Calu3 (cell line): ENCODE data around the gene CYFIP2. TPM values are rescaled to one million over a fixed set of nuclear protein-coding genes. Genes with fewer than 3 reads are reported as not detected.
"Not testable (repeated sequence)": the region's sequence is repeated elsewhere in the genome, so short reads cannot be mapped to it uniquely, and the experiment has no call there.

ENCODE experiments used
- BruUV-seq: library from RNA; stranded (reverse); fragments of 400-500 nt; replicated peaks from 2 replicates; lab custom pipeline; 2021; lab: Mats Ljungman, UMichigan
- CTCF ChIA-PET: fragments of 300-600 bp; sonication (Branson Sonifier 250); formaldehyde crosslinking; loops from one replicate; lab custom pipeline; 2022; ENCODE audit warnings: antibody characterized with exemption; lab: Charles Lee
- DNase-seq: peaks from one replicate; pipeline ENCODE4 v3.0.0; 2022
- H3K27ac Mint-ChIP-seq: one replicate; pipeline ENCODE4 v1.8.0; 2022; ENCODE audit warnings: mixed read lengths; ENCODE audit not compliant: unreplicated experiment
- H3K27me3 Mint-ChIP-seq: one replicate; pipeline ENCODE4 v1.8.0; 2022; ENCODE audit warnings: mixed read lengths; ENCODE audit not compliant: unreplicated experiment
- H3K36me3 Mint-ChIP-seq: one replicate; pipeline ENCODE4 v1.8.0; 2022; ENCODE audit warnings: mild to moderate bottlenecking, moderate library complexity, mixed read lengths; ENCODE audit not compliant: insufficient read depth, unreplicated experiment
- H3K4me1 Mint-ChIP-seq: one replicate; pipeline ENCODE4 v1.8.0; 2022; ENCODE audit warnings: mild to moderate bottlenecking, low read depth, mixed read lengths; ENCODE audit not compliant: unreplicated experiment
- H3K4me3 Mint-ChIP-seq: one replicate; pipeline ENCODE4 v1.8.0; 2022; ENCODE audit warnings: mild to moderate bottlenecking, low read depth, moderate library complexity, mixed read lengths; ENCODE audit not compliant: unreplicated experiment
- H3K9me3 Mint-ChIP-seq: one replicate; pipeline ENCODE4 v1.8.0; 2022; ENCODE audit warnings: low read depth, mixed read lengths; ENCODE audit not compliant: unreplicated experiment
- CTCF ChIP-seq: fragments of 200-600 bp; IDR thresholded peaks from one replicate; pipeline ENCODE4 v1.8.0; 2022; ENCODE audit warnings: antibody characterized with exemption; ENCODE audit not compliant: unreplicated experiment
- intact Hi-C: fragments of 100-400 bp; cut with micrococcal nuclease; formaldehyde crosslinking; loops from one replicate; pipeline ENCODE4 v1.10.0; 2022; ENCODE audit not compliant: unreplicated experiment
- total RNA-seq: library from RNA; stranded (reverse); gene quantifications from 2 replicates; pipeline ENCODE4 v1.2.3, GENCODE V29; 2022

CYFIP2 gene
- total RNA-seq, 1 experiment from 2014 or later, result 37.8 TPM

GRCh38 chr5:157230610-157231009 is 35.3 kb upstream of the CYFIP2 start:
- no peak overlapping the region for H3K27ac Mint-ChIP-seq
- H3K4me3 Mint-ChIP-seq, result no peak overlapping the region
- no peak for DNase-seq
- intact Hi-C loops, result no loop called here
- no peaks in the 10 kb centered on the region for H3K36me3 Mint-ChIP-seq
- no peaks in the 10 kb centered on the region for H3K9me3 Mint-ChIP-seq
- BruUV-seq, result no TSS peak
- CTCF ChIA-PET, result interaction anchor here (0.6 to 1.0 kb wide), 2 partner anchors 82 to 871 kb away, joined by 3 read pairs; no protein-coding TSS in a partner anchor
- no peaks in the 10 kb centered on the region for H3K4me1 Mint-ChIP-seq
- no peak for TF ChIP-seq CTCF
- H3K27me3 Mint-ChIP-seq, result no peaks in the 10 kb centered on the region

- Mint-ChIP-seq H3K9me3 (no peaks in the 10 kb centered on the region), H3K36me3 (no peaks in the 10 kb centered on the region), H3K27ac (no peak overlapping the region), H3K27me3 (peaks cover 8% of the 10 kb centered on the region), H3K4me1 (no peaks in the 10 kb centered on the region), H3K4me3 (no peak overlapping the region)
- no TSS peak for BruUV-seq
- intact Hi-C loops, result no loop called here
- CTCF ChIA-PET, result no interaction called here
- no peak for DNase-seq
- no peak for TF ChIP-seq CTCF
These were observed 33.2 kb upstream of the CYFIP2 start for GRCh38 chr5:157232706-157233105.

DNA sequence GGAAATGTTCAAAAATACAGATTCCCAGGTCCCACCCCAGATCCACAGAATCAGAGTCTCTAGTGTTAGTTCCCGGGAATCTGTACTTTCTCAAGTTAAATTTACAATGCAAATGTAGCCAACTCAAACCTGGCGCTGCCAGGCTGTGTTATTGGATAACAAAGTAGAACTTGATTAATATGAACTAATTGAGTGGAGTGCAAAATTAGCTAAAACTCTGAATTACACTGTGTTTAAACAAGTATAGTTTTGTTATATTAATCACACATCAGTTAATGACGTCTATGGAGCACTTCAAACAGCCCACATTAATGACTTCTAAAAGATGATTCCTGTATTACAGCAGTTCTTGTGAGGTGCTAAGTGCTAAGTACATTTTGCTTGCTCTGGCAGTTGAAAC is 32.4 kb upstream of the CYFIP2 start:
- CTCF ChIA-PET, result no interaction called here
- no peak for DNase-seq
- Mint-ChIP-seq H3K4me3 (no peak overlapping the region), H3K27ac (no peak overlapping the region), H3K4me1 (no peaks in the 10 kb centered on the region), H3K27me3 (peaks cover 16% of the 10 kb centered on the region), H3K36me3 (no peaks in the 10 kb centered on the region), H3K9me3 (no peaks in the 10 kb centered on the region)
- no peak for TF ChIP-seq CTCF
- no TSS peak for BruUV-seq
- intact Hi-C loops, result no loop called here

- H3K9me3 Mint-ChIP-seq, result no peaks in the 10 kb centered on the region
- DNase-seq, result no peak
- peaks cover 26% of the 10 kb centered on the region for H3K27me3 Mint-ChIP-seq
- H3K27ac Mint-ChIP-seq, result no peak overlapping the region
- H3K4me1 Mint-ChIP-seq, result no peaks in the 10 kb centered on the region
- no peaks in the 10 kb centered on the region for H3K36me3 Mint-ChIP-seq
- CTCF ChIA-PET, result no interaction called here
- intact Hi-C loops, result no loop called here
- H3K4me3 Mint-ChIP-seq, result no peak overlapping the region
- no TSS peak for BruUV-seq
- TF ChIP-seq CTCF, result no peak
These were observed 29.5 kb upstream of the CYFIP2 start for GRCh38 chr5:157236423-157236822.

GRCh38 chr5:157241483-157241882 is 24.4 kb upstream of the CYFIP2 start:
- Mint-ChIP-seq H3K4me3 (no peak overlapping the region), H3K27ac (no peak overlapping the region), H3K27me3 (peaks cover 26% of the 10 kb centered on the region), H3K4me1 (no peaks in the 10 kb centered on the region), H3K36me3 (no peaks in the 10 kb centered on the region), H3K9me3 (no peaks in the 10 kb centered on the region)
- CTCF ChIA-PET, result no interaction called here
- BruUV-seq, result no TSS peak
- intact Hi-C loops, result no loop called here
- DNase-seq, result no peak
- TF ChIP-seq CTCF, result no peak

GRCh38 chr5:157244704-157245103 is 21.2 kb upstream of the CYFIP2 start:
- DNase-seq, H3K27me3 Mint-ChIP-seq, H3K36me3 Mint-ChIP-seq, H3K4me3 Mint-ChIP-seq, H3K9me3 Mint-ChIP-seq, intact Hi-C loops, BruUV-seq, H3K27ac Mint-ChIP-seq, H3K4me1 Mint-ChIP-seq: not testable (repeated sequence)
- CTCF ChIA-PET, result interaction anchor here (0.5 to 0.7 kb wide), 3 partner anchors 15 to 503 kb away, joined by 3 read pairs; no protein-coding TSS in a partner anchor
